ENCODE results near the gene BBIP1. TPM values are rescaled to one million over a fixed set of nuclear protein-coding genes. Genes with fewer than 3 reads are reported as not detected.

BBIP1 gene
- total and polyA plus RNA-seq, 4 donors: 20.5 to 42.4 (median 30.6) TPM

DNA sequence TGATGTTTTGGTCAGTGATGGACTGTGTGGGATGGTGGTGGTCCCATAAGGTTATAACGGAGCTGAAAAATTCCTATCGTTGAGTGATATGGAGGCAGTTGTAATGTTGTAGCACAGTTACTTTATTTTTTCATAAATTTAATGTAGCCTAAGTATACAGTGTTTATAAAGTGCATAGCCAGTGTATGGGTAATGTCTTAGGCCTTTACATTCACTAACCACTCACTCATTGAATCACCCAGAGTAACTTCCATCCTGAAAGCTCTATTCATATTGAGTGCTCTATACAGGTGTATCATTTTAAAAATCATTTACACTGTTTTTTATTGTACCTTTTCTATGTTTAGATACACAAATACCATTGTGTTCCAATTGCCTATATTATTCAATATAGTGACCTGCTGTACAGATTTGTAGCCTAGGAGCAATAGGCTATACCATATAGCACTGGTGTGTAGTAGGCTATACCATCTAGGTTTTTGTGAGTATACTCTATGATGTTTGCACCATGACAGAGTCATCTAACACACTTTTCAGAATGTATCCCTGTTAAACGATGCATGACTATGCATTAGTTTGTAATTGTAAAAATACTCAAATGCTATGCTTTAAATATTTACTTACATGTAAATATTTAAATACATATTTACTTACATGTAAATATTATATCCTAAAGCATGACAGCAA is 26.2 kb downstream of the BBIP1 start:
- 90 to 94% methylated on average over 3 of the region's 3 CpGs for WGBS, 2 donors
- peaks cover 0 to 4% (median 0%) of the 10 kb centered on the region in 5 donors for H3K4me1 ChIP-seq (ENCODE audit: control insufficient read depth in 5 of 5, insufficient read depth in 5 of 5, low read length in 5 of 5)
- H3K27me3 ChIP-seq (ENCODE audit: control insufficient read depth in 3 of 3, insufficient read depth in 3 of 3, low read length in 2 of 3): no peaks in the 10 kb centered on the region
- ATAC-seq (ENCODE audit: insufficient read depth, low FRiP score): no peak
- H3K4me3 ChIP-seq: no peak overlapping the region
- TF ChIP-seq, protein P1, sequence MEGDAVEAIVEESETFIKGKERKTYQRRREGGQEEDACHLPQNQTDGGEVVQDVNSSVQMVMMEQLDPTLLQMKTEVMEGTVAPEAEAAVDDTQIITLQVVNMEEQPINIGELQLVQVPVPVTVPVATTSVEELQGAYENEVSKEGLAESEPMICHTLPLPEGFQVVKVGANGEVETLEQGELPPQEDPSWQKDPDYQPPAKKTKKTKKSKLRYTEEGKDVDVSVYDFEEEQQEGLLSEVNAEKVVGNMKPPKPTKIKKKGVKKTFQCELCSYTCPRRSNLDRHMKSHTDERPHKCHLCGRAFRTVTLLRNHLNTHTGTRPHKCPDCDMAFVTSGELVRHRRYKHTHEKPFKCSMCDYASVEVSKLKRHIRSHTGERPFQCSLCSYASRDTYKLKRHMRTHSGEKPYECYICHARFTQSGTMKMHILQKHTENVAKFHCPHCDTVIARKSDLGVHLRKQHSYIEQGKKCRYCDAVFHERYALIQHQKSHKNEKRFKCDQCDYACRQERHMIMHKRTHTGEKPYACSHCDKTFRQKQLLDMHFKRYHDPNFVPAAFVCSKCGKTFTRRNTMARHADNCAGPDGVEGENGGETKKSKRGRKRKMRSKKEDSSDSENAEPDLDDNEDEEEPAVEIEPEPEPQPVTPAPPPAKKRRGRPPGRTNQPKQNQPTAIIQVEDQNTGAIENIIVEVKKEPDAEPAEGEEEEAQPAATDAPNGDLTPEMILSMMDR (IDR thresholded peaks at IDR 0.05; ENCODE audit: control extremely low read depth, extremely low read depth): no peak
- H3K9ac ChIP-seq (ENCODE audit: insufficient read depth in 1 of 2, low read length in 2 of 2): no peak overlapping the region
- H3K9me3 ChIP-seq (ENCODE audit: control insufficient read depth in 4 of 4, insufficient read depth in 3 of 4, low read length in 3 of 4): no peaks in the 10 kb centered on the region
- no peak overlapping the region for H3K27ac ChIP-seq (ENCODE audit: low read depth in 1 of 2, low read length in 1 of 2)
- DNase-seq: no peak
- peaks cover 4 to 53% (median 18%) of the 10 kb centered on the region in 4 donors for H3K36me3 ChIP-seq (ENCODE audit: control insufficient read depth in 4 of 4, insufficient read depth in 4 of 4, low read length in 4 of 4)

DNA sequence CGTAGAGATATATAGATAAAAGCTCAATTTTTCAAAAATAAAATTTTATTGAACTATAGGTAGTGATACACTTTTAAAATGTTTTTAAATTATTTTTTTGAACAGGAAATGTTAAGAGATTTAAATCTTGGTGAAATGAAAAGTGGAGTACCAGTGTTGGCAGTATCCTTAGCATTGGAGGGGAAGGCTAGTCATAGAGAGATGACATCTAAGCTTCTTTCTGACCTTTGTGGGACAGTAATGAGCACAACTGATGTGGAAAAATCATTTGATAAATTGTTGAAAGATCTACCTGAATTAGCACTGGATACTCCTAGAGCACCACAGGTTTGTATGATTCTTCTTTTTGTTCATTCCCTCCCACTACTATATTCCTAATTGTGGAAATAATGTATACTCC is 31.4 kb downstream of the BBIP1 start:
- no peak overlapping the region for H3K4me3 ChIP-seq
- no peak overlapping the region for H3K9ac ChIP-seq (ENCODE audit: insufficient read depth in 1 of 2, low read length in 2 of 2)
- no peaks in the 10 kb centered on the region for H3K27me3 ChIP-seq (ENCODE audit: control insufficient read depth in 3 of 3, insufficient read depth in 3 of 3, low read length in 2 of 3)
- ATAC-seq (ENCODE audit: insufficient read depth, low FRiP score): no peak
- DNase-seq: no peak
- WGBS, 2 donors: 89 to 97% methylated on average over 1 of the region's 1 CpG
- H3K4me1 ChIP-seq (ENCODE audit: control insufficient read depth in 5 of 5, insufficient read depth in 5 of 5, low read length in 5 of 5): no peaks in the 10 kb centered on the region
- no peak overlapping the region for H3K27ac ChIP-seq (ENCODE audit: low read depth in 1 of 2, low read length in 1 of 2)
- H3K9me3 ChIP-seq (ENCODE audit: control insufficient read depth in 4 of 4, insufficient read depth in 3 of 4, low read length in 3 of 4): no peaks in the 10 kb centered on the region
- TF ChIP-seq, protein P1 (IDR thresholded peaks at IDR 0.05; ENCODE audit: control extremely low read depth, extremely low read depth): no peak
- peaks cover 1 to 50% (median 18%) of the 10 kb centered on the region in 4 donors for H3K36me3 ChIP-seq (ENCODE audit: control insufficient read depth in 4 of 4, insufficient read depth in 4 of 4, low read length in 4 of 4)

DNA sequence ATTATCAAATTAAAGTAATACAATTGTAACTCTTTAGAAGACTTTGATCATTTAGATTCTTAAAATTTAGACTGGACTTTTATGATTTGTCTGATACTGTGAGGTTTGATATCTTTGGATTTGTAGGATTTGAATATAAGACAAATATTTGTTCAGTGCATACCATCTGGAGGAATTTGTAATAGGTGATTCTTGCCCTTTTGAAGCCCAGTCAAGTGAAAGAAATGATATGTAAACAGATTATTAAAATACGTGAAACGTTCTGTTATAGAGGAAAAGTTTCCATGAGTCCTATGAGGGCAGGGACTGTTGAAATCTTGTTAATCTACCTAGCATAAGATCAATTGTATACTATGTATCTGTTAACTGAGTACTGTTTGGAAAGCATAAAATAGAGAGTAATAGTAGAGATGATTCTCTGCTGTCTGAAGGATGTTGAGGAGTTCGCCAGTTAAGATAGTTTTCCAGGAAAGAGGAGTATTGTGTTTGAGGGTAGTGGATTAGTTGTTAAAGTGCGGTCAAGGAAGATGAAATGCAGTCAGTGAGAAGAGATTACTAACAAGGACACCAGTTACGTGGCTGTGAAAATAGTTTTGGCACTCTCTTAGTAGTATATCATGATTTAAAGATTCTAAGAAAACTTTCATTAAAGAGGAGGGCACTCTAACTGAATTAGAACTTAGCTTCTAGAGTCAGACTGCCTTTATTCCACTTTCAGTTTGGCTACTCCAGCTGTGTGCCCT is 32.9 kb downstream of the BBIP1 start:
- Histone ChIP-seq H3K9me3 (ENCODE audit: control insufficient read depth in 4 of 4, insufficient read depth in 3 of 4, low read length in 3 of 4) (no peaks in the 10 kb centered on the region), H3K4me1 (ENCODE audit: control insufficient read depth in 5 of 5, insufficient read depth in 5 of 5, low read length in 5 of 5) (no peaks in the 10 kb centered on the region), H3K27me3 (ENCODE audit: control insufficient read depth in 3 of 3, insufficient read depth in 3 of 3, low read length in 2 of 3) (no peaks in the 10 kb centered on the region), H3K4me3 (no peak overlapping the region), H3K36me3 (ENCODE audit: control insufficient read depth in 4 of 4, insufficient read depth in 4 of 4, low read length in 4 of 4) (peaks cover 3 to 51% (median 21%) of the 10 kb centered on the region in 4 donors), H3K9ac (ENCODE audit: insufficient read depth in 1 of 2, low read length in 2 of 2) (no peak overlapping the region), H3K27ac (ENCODE audit: low read depth in 1 of 2, low read length in 1 of 2) (no peak overlapping the region)
- TF ChIP-seq, protein P1 (IDR thresholded peaks at IDR 0.05; ENCODE audit: control extremely low read depth, extremely low read depth): no peak
- ATAC-seq (ENCODE audit: insufficient read depth, low FRiP score) (no peak), DNase-seq (no peak)
- 59 to 69% methylated on average over 5 of the region's 5 CpGs for WGBS, 2 donors

Measured in lung (tissue), 12 donors.